GM19035 (cell line): Measurements from ENCODE around the gene AKR1B1.
"Not testable (repeated sequence)": the region's sequence is repeated elsewhere in the genome, so short reads cannot be mapped to it uniquely, and the experiment has no call there.

Experiments
- ATAC-seq: cut with Tn5 transposase; IDR thresholded peaks from one replicate; pipeline ENCODE4 v1.9.1; 2021; ENCODE audit not compliant: unreplicated experiment

AKR1B1 gene

GRCh38 chr7:134458806-134459698 lies at the start of gene AKR1B1:
AKR1B1 (minus strand) TSS chr7:134459100; CDS start chr7:134459062, 38 bp downstream.
- peak; percentile 90 for ATAC-seq

GRCh38 chr7:134505856-134506255 lies 47.0 kb upstream of the AKR1B1 start:
- no peak for ATAC-seq

- no peak for ATAC-seq
Measured at GRCh38 chr7:134504660-134505164, 45.8 kb upstream of the AKR1B1 start.

GRCh38 chr7:134502463-134503371 lies 43.8 kb upstream of the AKR1B1 start:
- ATAC-seq, result no peak

GRCh38 chr7:134500982-134501381 lies 42.1 kb upstream of the AKR1B1 start:
- no peak for ATAC-seq

- ATAC-seq, result no peak
Measured at GRCh38 chr7:134500406-134500805, 41.5 kb upstream of the AKR1B1 start.

- ATAC-seq, result no peak
Measured at GRCh38 chr7:134495546-134495945, 36.6 kb upstream of the AKR1B1 start.

GRCh38 chr7:134493091-134493490 lies 34.2 kb upstream of the AKR1B1 start:
- ATAC-seq, result no peak

- ATAC-seq, result not testable (repeated sequence)
Measured at GRCh38 chr7:134487721-134488120, 28.8 kb upstream of the AKR1B1 start.

GRCh38 chr7:134485203-134485602 lies 26.3 kb upstream of the AKR1B1 start:
- ATAC-seq, result no peak

GRCh38 chr7:134483296-134483695 lies 24.4 kb upstream of the AKR1B1 start:
- no peak for ATAC-seq

- no peak for ATAC-seq
Measured at GRCh38 chr7:134482858-134483257, 24.0 kb upstream of the AKR1B1 start.

- ATAC-seq, result no peak
Measured at GRCh38 chr7:134481167-134481566, 22.3 kb upstream of the AKR1B1 start.

GRCh38 chr7:134480730-134481129 lies 21.8 kb upstream of the AKR1B1 start:
- no peak for ATAC-seq

- ATAC-seq, result no peak
Measured at GRCh38 chr7:134480202-134480601, 21.3 kb upstream of the AKR1B1 start.

GRCh38 chr7:134478707-134479106 lies 19.8 kb upstream of the AKR1B1 start:
- ATAC-seq, result no peak

- no peak for ATAC-seq
Measured at GRCh38 chr7:134477954-134478353, 19.1 kb upstream of the AKR1B1 start.

GRCh38 chr7:134476044-134476443 lies 17.1 kb upstream of the AKR1B1 start:
- no peak for ATAC-seq

GRCh38 chr7:134474828-134475227 lies 15.9 kb upstream of the AKR1B1 start:
- no peak for ATAC-seq

- no peak for ATAC-seq
Measured at GRCh38 chr7:134473861-134474291, 15.0 kb upstream of the AKR1B1 start.

GRCh38 chr7:134472572-134473244 lies 13.8 kb upstream of the AKR1B1 start:
- no peak for ATAC-seq
